ENCODE results near the gene STON1. TPM values are rescaled to one million over a fixed set of nuclear protein-coding genes. Genes with fewer than 3 reads are reported as not detected.
"Not testable (repeated sequence)": the region's sequence is repeated elsewhere in the genome, so short reads cannot be mapped to it uniquely, and the experiment has no call there.

STON1 gene
- total RNA-seq, 2 experiments from 2014 or later = 0.74 to 0.95 TPM

DNA sequence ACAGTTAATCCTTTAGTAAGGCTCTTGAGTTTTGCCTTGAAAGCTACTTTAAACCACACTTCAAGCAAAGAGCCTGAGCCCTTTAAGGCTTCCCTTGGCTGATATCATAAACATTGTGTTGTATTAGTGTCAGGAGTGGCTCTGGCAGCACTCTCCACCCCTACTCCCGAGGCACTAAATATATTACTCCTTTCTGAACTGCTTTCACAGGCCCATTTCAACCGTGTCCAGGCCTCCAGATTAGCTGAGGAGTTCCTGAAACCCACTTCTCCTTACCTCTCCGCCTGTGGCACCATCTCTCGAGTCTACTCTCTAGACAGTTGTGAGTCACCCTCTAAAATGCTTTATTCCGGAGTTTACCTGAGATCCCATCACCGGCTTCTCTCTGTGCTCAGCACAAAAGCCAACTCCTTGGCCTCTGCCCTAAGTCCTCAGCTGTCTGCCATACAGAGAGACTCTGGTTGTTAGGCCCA lies 14.4 kb upstream of the STON1 start:
- POLR2A ChIA-PET = no interaction called here
- no peaks in the 10 kb centered on the region for H3K9me3 Mint-ChIP-seq
- no peaks in the 10 kb centered on the region for H3K27me3 Mint-ChIP-seq
- DNase-seq (no peak), ATAC-seq (no peak)
- H3K4me3 Mint-ChIP-seq = no peak overlapping the region
- CTCF ChIA-PET = interaction anchor here (1.5 kb wide), 1 partner anchor 10 kb away, joined by 4 read pairs; no protein-coding TSS in a partner anchor
- TF ChIP-seq, protein P1, sequence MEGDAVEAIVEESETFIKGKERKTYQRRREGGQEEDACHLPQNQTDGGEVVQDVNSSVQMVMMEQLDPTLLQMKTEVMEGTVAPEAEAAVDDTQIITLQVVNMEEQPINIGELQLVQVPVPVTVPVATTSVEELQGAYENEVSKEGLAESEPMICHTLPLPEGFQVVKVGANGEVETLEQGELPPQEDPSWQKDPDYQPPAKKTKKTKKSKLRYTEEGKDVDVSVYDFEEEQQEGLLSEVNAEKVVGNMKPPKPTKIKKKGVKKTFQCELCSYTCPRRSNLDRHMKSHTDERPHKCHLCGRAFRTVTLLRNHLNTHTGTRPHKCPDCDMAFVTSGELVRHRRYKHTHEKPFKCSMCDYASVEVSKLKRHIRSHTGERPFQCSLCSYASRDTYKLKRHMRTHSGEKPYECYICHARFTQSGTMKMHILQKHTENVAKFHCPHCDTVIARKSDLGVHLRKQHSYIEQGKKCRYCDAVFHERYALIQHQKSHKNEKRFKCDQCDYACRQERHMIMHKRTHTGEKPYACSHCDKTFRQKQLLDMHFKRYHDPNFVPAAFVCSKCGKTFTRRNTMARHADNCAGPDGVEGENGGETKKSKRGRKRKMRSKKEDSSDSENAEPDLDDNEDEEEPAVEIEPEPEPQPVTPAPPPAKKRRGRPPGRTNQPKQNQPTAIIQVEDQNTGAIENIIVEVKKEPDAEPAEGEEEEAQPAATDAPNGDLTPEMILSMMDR (IDR thresholded peaks at IDR 0.05) = no peak
- intact Hi-C loops (cut with micrococcal nuclease) = no loop called here
- peaks cover 46% of the 10 kb centered on the region for H3K36me3 Mint-ChIP-seq (ENCODE audit: low read depth)
- H3K4me1 Mint-ChIP-seq (ENCODE audit: low read depth) = no peaks in the 10 kb centered on the region
- no peak overlapping the region for H3K27ac Mint-ChIP-seq

DNA sequence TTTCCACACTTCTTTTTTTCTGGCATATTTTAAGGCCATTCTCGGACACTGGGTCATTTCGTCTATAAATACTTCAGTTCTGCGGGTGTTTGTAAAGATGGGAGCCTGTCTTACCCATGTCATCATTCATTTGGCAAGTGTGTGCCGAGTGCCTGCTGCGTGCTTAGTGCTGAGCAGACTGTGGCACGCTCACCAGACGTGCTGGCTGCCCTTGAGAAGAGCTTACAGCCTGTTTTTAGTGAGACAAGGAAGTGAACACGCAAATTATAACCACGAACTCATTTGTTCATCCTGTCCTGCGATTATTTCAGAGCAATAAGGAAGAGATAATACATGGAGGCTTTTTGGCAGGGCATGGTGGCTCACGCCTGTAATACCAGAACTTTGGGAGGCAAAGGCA lies 10.4 kb upstream of the STON1 start:
- no peak overlapping the region for H3K27ac Mint-ChIP-seq

DNA sequence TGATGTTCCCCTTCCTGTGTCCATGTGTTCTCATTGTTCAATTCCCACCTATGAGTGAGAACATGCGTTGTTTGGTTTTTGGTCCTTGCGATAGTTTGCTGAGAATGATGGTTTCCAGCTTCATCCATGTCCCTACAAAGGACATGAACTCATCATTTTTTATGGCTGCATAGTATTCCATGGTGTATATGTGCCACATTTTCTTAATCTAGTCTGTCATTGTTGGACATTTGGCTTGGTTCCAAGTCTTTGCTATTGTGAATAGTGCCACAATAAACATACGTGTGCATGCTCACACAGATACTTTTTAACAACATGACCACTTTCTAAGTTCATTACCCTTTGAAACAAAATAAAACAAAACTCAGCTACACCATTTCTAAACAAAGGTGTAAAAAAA lies 5.2 kb upstream of the STON1 start:
- POLR2A ChIA-PET; H3K27me3 Mint-ChIP-seq; CTCF ChIA-PET; H3K4me1 Mint-ChIP-seq (ENCODE audit: low read depth); H3K9me3 Mint-ChIP-seq; H3K4me3 Mint-ChIP-seq; H3K27ac Mint-ChIP-seq; DNase-seq; ATAC-seq; intact Hi-C loops (cut with micrococcal nuclease): not testable (repeated sequence)
- peaks cover 14% of the 10 kb centered on the region for H3K36me3 Mint-ChIP-seq (ENCODE audit: low read depth)

More for the DNA sequence above, 10.4 kb upstream of the STON1 start:
- POLR2A ChIA-PET = no interaction called here
- Mint-ChIP-seq H3K4me1 (ENCODE audit: low read depth) (no peaks in the 10 kb centered on the region), H3K4me3 (no peak overlapping the region), H3K36me3 (ENCODE audit: low read depth) (peaks cover 34% of the 10 kb centered on the region), H3K27me3 (no peaks in the 10 kb centered on the region), H3K9me3 (no peaks in the 10 kb centered on the region)
- CTCF ChIA-PET = no interaction called here
- TF ChIP-seq, protein P1 (IDR thresholded peaks at IDR 0.05) = no peak
- ATAC-seq (no peak), DNase-seq (no peak)
- intact Hi-C loops (cut with micrococcal nuclease) = no loop called here

DNA sequence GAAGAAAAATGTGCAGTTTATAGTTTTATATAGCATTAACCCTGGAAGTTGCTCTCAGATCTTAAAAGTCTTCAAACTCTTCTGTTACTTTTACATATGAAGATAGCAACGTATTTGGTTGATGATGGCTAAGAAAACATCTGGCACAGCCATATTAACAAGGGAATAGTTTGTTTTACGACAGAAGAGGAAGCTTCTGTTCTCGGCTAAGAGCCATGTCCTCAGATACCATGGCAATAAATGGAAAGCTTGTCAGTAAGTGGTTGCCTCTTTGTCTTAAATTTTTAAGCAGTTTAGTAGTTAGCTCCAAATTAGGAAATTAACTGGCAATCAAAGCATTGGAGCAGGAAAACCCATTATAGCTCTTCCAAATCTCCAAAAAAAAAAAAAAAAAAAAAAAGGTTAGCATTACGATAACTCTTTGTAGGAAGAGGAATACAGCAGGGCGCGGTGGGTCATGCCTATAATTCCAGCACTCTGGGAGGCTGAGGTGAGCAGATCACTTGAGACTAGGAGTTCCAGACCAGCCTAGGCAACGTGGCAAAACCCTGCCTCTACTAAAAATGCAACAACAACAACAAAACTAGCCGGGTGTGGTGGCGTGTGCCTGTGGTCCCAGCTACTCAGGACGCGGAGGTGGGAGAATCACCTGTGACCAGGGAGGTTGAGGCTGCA lies 4.5 kb upstream of the STON1 start:
- Mint-ChIP-seq H3K36me3 (ENCODE audit: low read depth) (peaks cover 14% of the 10 kb centered on the region), H3K9me3 (no peaks in the 10 kb centered on the region), H3K4me3 (no peak overlapping the region), H3K27ac (no peak overlapping the region), H3K4me1 (ENCODE audit: low read depth) (peaks cover 5% of the 10 kb centered on the region), H3K27me3 (peaks cover 2% of the 10 kb centered on the region)
- DNase-seq = no peak
- ATAC-seq = no peak
- ChIA-PET POLR2A (no interaction called here), CTCF (no interaction called here)
- TF ChIP-seq, protein P1 (IDR thresholded peaks at IDR 0.05) = no peak
- intact Hi-C loops (cut with micrococcal nuclease) = no loop called here

DNA sequence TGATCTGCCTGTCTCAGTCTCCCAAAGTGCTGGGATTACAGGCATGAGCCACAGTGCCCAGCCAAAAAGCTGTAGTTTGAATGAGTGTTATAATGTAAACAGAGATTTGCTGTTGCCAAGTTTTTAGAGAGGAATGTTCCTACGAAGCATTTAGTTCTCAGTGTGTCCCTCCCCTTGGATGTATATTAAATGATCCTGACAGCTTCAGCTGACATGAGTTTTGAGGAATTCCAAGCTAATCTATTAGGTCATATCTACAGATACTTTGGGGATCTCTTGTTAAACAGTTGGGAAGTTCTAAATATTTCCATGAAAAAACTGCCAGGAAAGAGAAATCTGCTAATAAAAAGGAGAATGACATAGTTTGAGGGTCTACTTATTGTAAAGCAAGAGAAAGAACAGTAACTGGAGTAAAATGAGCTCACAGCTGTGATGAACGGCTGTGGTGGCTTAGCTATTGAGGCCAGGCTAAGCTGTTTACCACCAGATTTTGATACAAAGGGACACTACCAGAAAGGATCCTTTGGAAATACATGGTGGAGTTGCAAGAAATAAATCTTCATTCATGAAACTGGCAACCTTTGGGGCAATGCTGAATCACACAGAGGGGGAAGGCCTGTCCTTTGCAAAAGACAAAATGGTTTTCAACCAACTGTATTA lies 2.6 kb upstream of the STON1 start:
- CTCF ChIA-PET = no interaction called here
- no peaks in the 10 kb centered on the region for H3K9me3 Mint-ChIP-seq
- POLR2A ChIA-PET = no interaction called here
- no peak for ATAC-seq
- H3K4me3 Mint-ChIP-seq = no peak overlapping the region
- TF ChIP-seq, protein P1 (IDR thresholded peaks at IDR 0.05) = no peak
- DNase-seq = no peak
- H3K27me3 Mint-ChIP-seq = peaks cover 6% of the 10 kb centered on the region
- H3K36me3 Mint-ChIP-seq (ENCODE audit: low read depth) = peaks cover 4% of the 10 kb centered on the region
- H3K4me1 Mint-ChIP-seq (ENCODE audit: low read depth) = peaks cover 14% of the 10 kb centered on the region
- intact Hi-C loops (cut with micrococcal nuclease) = no loop called here
- no peak overlapping the region for H3K27ac Mint-ChIP-seq

Data from activated CD8-positive, alpha-beta T cell treated with anti-CD3 and anti-CD28 coated beads for 36 hours (primary cell).